HepG2 (cell line): Measurements from ENCODE around the gene AGAP3.

Experiments used
- PHF20 ChIP-seq: sonication (generic); formaldehyde crosslinking; IDR thresholded peaks from 2 replicates; pipeline ENCODE4 v1.5.0; 2020; ENCODE audit warnings: mild to moderate bottlenecking, missing genetic modification reagents
- POLR2A ChIP-seq, 2 experiments: IDR thresholded peaks; 2 replicates each; pipeline ENCODE4 v1.6.1; 2011; ENCODE audit warnings: low read depth in 2 of 2, low read length in 2 of 2, mild to moderate bottlenecking in 1 of 2, moderate library complexity in 1 of 2; ENCODE audit not compliant: insufficient read depth in 1 of 2
- RAD21 ChIP-seq: fragments of 450-650 bp; formaldehyde crosslinking; IDR thresholded peaks from 2 replicates; pipeline ENCODE4 v1.5.0; 2020; ENCODE audit warnings: mild to moderate bottlenecking
- ZNF17 ChIP-seq: sonication (generic); formaldehyde crosslinking; IDR thresholded peaks from 2 replicates; pipeline ENCODE4 v1.5.0; 2020; ENCODE audit warnings: mild to moderate bottlenecking, missing genetic modification reagents
- TF ChIP-seq, protein P1 (sequence below): sonication (generic); formaldehyde crosslinking; IDR thresholded peaks from 2 replicates; pipeline ENCODE4 v1.5.0; 2020; ENCODE audit warnings: mild to moderate bottlenecking, missing genetic modification reagents
- TF ChIP-seq, protein P2 (sequence below), 2 experiments: sonication (generic) in 1 of 2; formaldehyde crosslinking in 1 of 2; IDR thresholded peaks; 2 replicates each; pipeline versions ENCODE4 v1.5.1 to v1.6.1; 2011 to 2020; ENCODE audit warnings: borderline replicate concordance in 1 of 2, low read depth in 1 of 2, low read length in 1 of 2, mild to moderate bottlenecking in 1 of 2, missing genetic modification reagents in 1 of 2, moderate library complexity in 1 of 2
- TF ChIP-seq, protein P3 (sequence below): sonication (generic); formaldehyde crosslinking; IDR thresholded peaks from 2 replicates; pipeline ENCODE4 v1.5.0; 2020; ENCODE audit warnings: mild to moderate bottlenecking, missing genetic modification reagents

DNA sequence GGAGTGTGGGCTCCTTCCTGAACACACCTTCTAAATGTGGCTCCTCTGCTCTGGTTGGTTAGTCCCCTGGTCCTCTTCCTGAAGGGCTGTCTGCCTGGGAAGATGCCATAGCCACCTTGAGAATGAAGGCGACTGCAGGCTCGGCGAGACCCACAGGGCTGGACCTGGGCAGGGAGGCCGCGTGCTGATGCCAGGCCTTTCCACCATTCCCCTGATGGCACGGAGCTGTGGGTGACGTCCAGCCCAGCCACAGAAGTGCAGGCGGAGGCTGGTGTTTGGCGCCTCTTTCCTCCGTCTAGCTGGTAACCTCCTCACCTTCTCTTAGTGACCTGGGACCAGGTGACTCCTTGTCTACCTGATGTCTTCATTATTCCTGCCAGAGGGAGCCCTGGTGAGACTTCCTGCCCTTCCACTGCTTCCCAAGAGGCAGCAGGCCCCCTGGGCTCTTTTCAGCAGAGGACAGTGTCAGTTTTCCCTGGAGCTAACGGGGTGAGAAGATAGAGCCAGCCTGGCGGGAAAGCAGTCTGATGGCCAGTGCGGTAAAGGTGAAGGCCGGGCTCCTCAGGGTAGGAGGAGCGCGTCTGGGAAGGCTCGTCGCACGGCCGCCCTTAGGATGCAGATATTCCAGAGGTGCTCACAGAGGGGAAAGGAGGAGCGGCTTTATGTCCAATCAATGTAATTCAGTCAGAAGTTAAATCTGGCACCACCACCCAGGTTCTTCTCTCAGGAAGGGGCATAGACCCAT lies 46.4 kb downstream of the AGAP3 start:
- TF ChIP-seq POLR2A (IDR thresholded peaks at IDR 0.05; ENCODE audit: insufficient read depth in 1 of 2, low read depth in 2 of 2, low read length in 2 of 2) = no peak
- no peak for TF ChIP-seq ZNF17 (CRISPR knock-in tag)
- TF ChIP-seq, protein P1, sequence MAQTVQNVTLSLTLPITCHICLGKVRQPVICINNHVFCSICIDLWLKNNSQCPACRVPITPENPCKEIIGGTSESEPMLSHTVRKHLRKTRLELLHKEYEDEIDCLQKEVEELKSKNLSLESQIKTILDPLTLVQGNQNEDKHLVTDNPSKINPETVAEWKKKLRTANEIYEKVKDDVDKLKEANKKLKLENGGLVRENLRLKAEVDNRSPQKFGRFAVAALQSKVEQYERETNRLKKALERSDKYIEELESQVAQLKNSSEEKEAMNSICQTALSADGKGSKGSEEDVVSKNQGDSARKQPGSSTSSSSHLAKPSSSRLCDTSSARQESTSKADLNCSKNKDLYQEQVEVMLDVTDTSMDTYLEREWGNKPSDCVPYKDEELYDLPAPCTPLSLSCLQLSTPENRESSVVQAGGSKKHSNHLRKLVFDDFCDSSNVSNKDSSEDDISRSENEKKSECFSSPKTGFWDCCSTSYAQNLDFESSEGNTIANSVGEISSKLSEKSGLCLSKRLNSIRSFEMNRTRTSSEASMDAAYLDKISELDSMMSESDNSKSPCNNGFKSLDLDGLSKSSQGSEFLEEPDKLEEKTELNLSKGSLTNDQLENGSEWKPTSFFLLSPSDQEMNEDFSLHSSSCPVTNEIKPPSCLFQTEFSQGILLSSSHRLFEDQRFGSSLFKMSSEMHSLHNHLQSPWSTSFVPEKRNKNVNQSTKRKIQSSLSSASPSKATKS (CRISPR knock-in tag) = no peak
- no peak for TF ChIP-seq RAD21
- TF ChIP-seq PHF20 (CRISPR knock-in tag) = no peak
- TF ChIP-seq, protein P2, sequence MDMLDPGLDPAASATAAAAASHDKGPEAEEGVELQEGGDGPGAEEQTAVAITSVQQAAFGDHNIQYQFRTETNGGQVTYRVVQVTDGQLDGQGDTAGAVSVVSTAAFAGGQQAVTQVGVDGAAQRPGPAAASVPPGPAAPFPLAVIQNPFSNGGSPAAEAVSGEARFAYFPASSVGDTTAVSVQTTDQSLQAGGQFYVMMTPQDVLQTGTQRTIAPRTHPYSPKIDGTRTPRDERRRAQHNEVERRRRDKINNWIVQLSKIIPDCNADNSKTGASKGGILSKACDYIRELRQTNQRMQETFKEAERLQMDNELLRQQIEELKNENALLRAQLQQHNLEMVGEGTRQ (IDR thresholded peaks at IDR 0.05; ENCODE audit: low read depth, low read length) = no peak
- TF ChIP-seq, protein P2 (CRISPR knock-in tag; IDR thresholded peaks at IDR 0.05; ENCODE audit: borderline replicate concordance) = no peak
- TF ChIP-seq, protein P3, sequence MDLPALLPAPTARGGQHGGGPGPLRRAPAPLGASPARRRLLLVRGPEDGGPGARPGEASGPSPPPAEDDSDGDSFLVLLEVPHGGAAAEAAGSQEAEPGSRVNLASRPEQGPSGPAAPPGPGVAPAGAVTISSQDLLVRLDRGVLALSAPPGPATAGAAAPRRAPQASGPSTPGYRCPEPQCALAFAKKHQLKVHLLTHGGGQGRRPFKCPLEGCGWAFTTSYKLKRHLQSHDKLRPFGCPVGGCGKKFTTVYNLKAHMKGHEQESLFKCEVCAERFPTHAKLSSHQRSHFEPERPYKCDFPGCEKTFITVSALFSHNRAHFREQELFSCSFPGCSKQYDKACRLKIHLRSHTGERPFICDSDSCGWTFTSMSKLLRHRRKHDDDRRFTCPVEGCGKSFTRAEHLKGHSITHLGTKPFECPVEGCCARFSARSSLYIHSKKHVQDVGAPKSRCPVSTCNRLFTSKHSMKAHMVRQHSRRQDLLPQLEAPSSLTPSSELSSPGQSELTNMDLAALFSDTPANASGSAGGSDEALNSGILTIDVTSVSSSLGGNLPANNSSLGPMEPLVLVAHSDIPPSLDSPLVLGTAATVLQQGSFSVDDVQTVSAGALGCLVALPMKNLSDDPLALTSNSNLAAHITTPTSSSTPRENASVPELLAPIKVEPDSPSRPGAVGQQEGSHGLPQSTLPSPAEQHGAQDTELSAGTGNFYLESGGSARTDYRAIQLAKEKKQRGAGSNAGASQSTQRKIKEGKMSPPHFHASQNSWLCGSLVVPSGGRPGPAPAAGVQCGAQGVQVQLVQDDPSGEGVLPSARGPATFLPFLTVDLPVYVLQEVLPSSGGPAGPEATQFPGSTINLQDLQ (CRISPR knock-in tag) = no peak
